IMR-90 (cell line): ENCODE results near the gene LDLRAD1.
A peak's percentile ranks its signal among the peaks of the same experiment; 100 is the strongest.

ENCODE experiments used
- CEBPB ChIP-seq: IDR thresholded peaks from 2 replicates; pipeline ENCODE4 v1.6.1; 2012; ENCODE audit warnings: low read depth, low read length, improper control_type of control experiment
- CHD1 ChIP-seq: IDR thresholded peaks from 2 replicates; pipeline ENCODE4 v1.6.1; 2012; ENCODE audit warnings: low read depth, low read length, improper control_type of control experiment
- CTCF ChIP-seq: conservative IDR thresholded peaks from 2 replicates; pipeline ENCODE4 v1.5.1; 2012; ENCODE audit warnings: mild to moderate bottlenecking, low read depth, low read length, improper control_type of control experiment
- MAZ ChIP-seq: IDR thresholded peaks from 2 replicates; pipeline ENCODE4 v1.6.1; 2012; ENCODE audit warnings: low read depth, mild to moderate bottlenecking, low read length, improper control_type of control experiment, moderate library complexity, borderline replicate concordance
- MXI1 ChIP-seq: IDR thresholded peaks from 2 replicates; pipeline ENCODE4 v1.6.1; 2012; ENCODE audit warnings: low read depth, mild to moderate bottlenecking, low read length, moderate library complexity, borderline replicate concordance
- POLR2A ChIP-seq: IDR thresholded peaks from 2 replicates; pipeline ENCODE4 v1.6.1; 2012; ENCODE audit warnings: mild to moderate bottlenecking, low read depth, low read length
- SMC3 ChIP-seq: fragments of 150-350 bp; IDR thresholded peaks from 2 replicates; pipeline ENCODE4 v1.6.1; 2016; ENCODE audit warnings: low read depth, mild to moderate bottlenecking, antibody characterized with exemption, low read length, moderate library complexity
- USF2 ChIP-seq: fragments of 150-350 bp; IDR thresholded peaks from 2 replicates; pipeline ENCODE4 v1.6.1; 2017; ENCODE audit warnings: mild to moderate bottlenecking, antibody characterized with exemption, low read length, low read depth

GRCh38 chr1:53959664-53960250 lies 58.2 kb downstream of the LDLRAD1 start:
- TF ChIP-seq CTCF: peak; percentile 49
- no peak for TF ChIP-seq POLR2A
- peak; percentile 43 for TF ChIP-seq SMC3
- no peak for TF ChIP-seq CEBPB
- no peak for TF ChIP-seq MAZ
- TF ChIP-seq MXI1: no peak
- TF ChIP-seq CHD1: no peak
- TF ChIP-seq USF2: no peak
